HG02943 (cell line): ENCODE data around the gene HOXB1.
"Not testable (repeated sequence)": the region's sequence is repeated elsewhere in the genome, so short reads cannot be mapped to it uniquely, and the experiment has no call there.

Experiments
- ATAC-seq: cut with Tn5 transposase; IDR thresholded peaks from one replicate; pipeline ENCODE4 v1.9.1; 2021; ENCODE audit warnings: mild to moderate bottlenecking, low read depth, moderate library complexity; ENCODE audit not compliant: unreplicated experiment

The HOXB1 gene

DNA sequence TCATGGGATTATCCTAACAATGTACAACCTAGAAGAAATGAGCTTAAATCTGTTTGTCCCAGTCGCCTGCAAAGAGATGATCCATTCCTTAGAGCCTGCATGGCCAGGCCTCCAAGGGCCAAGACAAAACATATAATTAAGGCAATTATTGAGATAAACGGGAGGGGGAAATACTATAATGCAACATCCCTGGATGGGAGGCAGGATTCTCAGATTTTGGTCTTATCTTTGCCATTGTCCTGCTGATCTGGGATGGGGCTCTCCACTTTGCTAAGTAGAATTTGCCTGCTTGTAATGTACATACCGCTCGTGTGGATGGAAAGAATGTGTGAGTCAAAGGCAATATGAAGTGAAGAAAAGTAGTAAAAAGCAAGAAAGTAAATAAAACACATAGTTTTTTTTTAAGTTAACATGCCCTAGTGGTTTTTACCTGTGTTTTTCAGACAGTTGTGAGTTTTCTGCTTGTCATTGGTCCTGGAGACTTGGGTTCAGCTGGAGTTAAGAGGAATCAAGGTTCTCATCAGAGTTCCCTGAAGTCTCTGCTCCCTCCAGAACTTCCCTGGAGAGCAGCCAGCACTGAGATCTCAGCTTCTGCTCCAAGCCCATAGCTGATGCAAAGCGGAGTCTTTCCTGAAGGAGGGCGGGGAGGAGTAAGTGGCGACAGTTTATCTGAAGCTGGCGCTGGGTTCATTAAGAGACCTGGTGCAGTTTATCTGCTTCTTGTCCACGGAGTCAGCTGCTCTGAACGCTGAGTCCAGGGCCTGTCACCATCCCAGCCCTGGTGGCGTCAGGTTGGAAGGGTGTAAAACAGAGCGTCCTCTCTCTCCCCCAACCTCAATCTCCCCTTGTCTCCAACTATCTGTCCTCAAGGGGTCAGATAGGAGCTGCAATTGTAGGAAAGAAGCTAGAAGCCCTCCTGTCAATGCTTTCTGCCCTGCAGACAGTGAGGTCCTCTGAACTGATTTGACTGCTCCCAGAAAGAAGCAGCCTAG, 30.1 kb downstream of the HOXB1 start:
- ATAC-seq = no peak

- no peak for ATAC-seq
Observed at GRCh38 chr17:48499735-48500434, 30.9 kb downstream of the HOXB1 start.

DNA sequence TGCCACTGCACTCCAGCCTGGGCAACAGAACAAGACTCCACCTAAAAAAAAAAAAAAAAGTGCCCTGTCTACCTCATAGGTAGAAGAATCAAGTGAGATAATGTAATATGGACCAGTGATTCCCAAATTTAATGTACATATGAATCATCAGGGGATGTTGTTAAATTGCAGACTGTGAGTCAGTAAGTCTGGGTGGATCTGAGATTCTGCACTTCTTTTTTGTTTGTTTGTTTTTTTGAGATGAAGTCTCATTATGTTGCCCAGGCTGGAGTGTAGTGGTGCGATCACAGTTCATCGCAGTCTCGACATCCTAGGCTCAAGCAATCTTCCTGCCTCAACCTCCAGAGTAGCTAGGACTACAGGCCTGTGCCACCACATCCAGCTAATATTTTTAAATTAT, 31.6 kb downstream of the HOXB1 start:
- no peak for ATAC-seq

- ATAC-seq = no peak
Observed at GRCh38 chr17:48498164-48498850, 32.5 kb downstream of the HOXB1 start.

DNA sequence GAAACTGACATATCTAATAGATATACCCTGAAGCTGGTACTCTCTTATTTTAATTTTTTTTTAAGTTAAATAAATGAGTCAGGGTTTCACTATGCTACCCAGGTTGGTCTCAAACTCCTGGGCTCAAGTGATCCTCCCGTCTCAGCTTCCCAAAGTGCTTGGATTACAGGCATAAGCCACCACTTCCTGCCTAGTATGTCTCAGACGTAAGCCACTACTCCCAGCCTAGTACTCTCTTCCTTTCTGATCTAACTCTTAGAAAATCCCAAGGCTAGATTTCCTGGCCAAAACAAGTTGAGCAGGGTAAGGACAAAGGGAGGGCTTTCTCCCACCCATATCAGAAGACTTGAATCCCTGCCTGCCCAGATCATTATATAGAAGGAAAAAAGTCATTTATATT, 33.7 kb downstream of the HOXB1 start:
- no peak for ATAC-seq

- no peak for ATAC-seq
Observed at GRCh38 chr17:48494335-48494734, 36.5 kb downstream of the HOXB1 start.

DNA sequence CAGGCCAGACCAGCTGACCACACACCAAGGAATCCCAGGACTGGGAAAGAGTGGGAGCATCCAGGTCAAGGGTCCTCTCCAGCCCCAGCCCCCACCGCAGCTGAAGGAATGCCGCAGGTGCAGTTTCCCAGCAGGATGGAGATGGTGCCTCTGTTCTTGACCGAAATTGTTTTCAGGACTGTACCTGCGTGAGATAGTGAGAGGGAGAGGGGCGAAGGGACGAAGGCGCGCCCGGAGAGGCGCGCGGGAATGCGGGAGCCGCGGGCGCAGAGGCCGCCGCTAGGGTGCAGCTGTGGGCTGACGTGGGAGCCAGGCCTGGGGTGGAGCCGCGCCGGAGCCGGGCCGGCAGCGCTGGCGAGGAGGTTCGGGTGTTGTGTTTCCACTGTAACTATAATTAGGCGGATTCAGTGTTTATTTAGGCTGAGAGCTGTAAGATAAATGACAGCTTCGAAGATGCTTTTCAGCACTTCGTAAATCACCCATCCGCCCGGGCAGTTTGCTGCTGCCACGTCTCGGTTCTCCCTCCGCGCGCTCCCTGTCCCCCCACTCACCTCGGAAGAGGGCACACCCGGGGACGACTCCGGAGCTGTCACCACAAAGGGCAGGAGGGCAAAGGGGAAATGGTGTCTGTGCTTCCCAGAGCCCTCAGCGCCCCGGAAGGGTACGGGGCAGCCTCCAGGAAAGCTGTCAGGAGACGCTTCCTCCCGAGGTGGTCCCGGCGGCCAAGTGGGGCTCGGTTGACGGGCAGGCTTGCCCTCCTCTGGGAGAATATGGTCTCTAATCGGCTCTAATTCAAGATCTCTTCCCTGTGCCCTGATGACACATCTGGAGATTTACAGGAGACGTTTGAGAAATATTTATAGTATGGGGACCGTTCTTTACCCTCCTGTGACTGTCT, 38.2 kb downstream of the HOXB1 start:
- ATAC-seq = no peak

- ATAC-seq = no peak
Observed at GRCh38 chr17:48491527-48492273, 39.1 kb downstream of the HOXB1 start.

DNA sequence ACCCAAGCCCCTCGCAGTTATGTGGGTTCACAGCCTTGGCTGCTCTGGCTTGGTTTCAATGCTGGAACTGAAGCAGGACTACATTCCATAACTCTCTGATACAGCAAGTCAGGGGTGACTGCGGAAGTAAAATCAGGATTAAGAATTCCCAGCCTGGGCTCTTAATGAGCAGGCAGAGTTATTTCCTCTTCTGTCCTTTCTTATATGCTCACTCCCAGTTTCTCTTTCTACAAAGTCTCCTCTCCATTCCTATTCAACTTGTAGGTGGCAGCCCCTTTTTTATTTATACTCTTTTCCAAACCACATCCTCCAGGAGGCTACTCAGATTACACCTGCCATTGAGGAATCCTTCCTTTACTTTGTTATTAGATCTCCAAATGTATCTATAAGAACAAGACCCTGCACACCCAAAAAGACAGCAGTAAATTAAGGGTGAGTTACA, 40.3 kb downstream of the HOXB1 start:
- ATAC-seq = no peak

GRCh38 chr17:48489781-48490180, 41.0 kb downstream of the HOXB1 start:
- no peak for ATAC-seq

- no peak for ATAC-seq
Observed at GRCh38 chr17:48488548-48489106, 42.2 kb downstream of the HOXB1 start.

GRCh38 chr17:48487221-48487620, 43.6 kb downstream of the HOXB1 start:
- no peak for ATAC-seq

- ATAC-seq = no peak
Observed at GRCh38 chr17:48486557-48486956, 44.3 kb downstream of the HOXB1 start.

DNA sequence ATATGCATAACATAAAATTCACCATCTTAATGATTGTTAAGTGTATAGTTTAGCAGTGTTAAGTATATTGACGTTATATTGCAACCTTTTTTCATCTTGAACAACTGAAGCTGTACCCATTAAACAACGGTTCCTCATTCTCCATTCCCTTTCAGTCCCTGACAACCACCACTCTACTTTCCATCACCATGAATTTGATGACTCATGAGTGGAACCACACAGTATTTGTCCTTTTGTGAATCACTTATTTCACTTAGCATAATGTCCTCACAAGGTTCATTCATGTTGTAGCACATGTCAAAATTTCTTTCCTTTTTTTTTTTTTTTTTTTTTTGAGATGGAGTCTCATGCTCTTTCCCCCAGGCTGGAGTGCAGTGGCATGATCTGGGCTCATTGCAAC, 46.0 kb downstream of the HOXB1 start:
- ATAC-seq = no peak

GRCh38 chr17:48484256-48484655, 46.6 kb downstream of the HOXB1 start:
- no peak for ATAC-seq

DNA sequence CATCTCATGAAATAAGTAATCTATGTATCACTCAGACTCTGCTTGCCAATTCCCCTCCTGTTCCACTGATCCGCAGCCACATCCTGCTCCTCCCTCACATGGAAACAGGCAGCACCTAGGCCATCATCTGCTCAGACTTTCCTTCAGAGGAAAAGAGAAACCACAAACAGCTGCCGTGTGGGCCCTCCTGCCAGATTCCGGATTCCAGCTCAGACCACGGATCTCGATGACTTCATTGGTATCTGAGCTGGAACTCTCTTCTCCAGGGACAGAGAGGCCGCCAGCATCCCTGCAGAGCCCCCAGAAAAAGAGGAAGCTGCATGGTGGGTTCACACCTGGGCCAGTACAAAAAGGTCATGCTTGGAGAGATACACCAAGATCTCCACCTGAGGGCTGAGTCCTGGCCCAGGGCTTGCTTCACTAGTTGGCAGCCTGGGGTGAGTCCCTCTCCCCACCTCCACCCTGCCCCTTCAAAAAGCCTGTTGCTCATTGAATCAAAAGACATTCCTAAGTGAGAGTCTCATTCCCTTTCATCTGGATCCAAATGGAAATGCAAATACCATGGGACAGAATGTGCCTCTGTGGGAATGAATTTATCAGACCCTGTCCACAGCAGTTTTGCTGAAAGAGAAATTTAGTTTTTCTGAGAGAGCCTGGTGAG, 47.2 kb downstream of the HOXB1 start:
- ATAC-seq = no peak

DNA sequence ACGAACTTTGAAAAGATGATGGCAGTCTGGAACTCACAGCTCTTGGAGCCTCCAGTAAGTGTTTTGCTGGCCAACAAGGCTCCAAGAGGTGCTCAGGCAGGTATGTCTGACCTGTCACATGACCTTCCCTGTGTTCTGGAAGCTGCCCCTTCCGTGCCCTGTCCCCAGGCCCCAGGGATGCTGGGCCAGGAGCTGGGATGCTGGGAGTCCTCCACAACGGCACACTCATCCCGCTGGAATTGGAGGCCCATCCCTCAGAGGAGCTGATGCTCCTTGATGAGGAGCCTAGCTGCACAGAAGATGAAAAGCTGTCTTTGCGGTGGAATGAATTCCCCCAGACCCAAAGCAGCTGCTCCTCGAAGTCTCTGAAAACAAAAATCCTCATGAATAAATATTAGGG, 47.8 kb downstream of the HOXB1 start:
- no peak for ATAC-seq

DNA sequence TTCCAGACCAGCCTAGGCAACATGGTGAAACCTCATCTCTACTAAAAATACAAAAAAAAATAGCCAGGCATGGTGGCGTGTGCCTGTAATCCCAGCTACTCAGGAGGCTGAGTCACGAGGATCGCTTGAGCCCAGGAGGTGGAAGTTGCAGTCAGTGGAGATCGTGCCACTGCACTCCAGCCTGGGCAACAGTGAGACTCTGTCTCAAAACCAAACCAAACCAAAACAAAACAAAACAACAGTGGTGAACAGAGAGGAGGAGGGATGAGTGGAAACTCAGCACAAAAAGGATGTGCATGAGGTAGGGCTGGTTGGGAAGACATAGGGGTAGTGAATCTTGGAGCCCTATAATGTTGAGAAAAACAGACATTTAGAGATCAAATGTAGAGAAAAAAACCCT, 48.5 kb downstream of the HOXB1 start:
- not testable (repeated sequence) for ATAC-seq

DNA sequence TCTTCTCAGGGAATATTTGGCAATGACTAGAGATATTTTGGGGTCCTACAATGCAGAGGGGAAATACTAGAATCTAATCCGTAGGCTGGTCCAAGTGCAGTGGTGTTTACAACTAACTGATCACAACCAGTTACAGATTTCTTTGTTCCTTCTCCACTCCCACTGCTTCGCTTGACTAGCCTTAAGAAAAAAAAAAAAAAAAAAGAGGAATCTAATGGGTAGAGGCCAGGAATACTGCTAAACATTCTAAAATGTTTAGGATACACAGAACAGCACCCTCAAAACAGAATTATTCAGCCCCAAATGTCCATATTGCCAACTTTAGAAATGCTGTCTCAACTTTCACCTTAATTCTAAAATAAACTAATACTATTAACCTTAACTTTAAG, 51.8 kb downstream of the HOXB1 start:
- ATAC-seq = no peak
